HFFc6 (cell line): ENCODE data around the gene KMT2C. TPM values are rescaled to one million over a fixed set of nuclear protein-coding genes. Genes with fewer than 3 reads are reported as not detected.
"Not testable (repeated sequence)": the region's sequence is repeated elsewhere in the genome, so short reads cannot be mapped to it uniquely, and the experiment has no call there.

Source experiments
- DNase-seq: peaks from one replicate; pipeline ENCODE4 v3.0.0-alpha.2; 2018
- H3K27ac Mint-ChIP-seq: 2 replicates; pipeline ENCODE4 v1.8.0; 2020; ENCODE audit warnings: mild to moderate bottlenecking, mixed read lengths
- H3K27me3 Mint-ChIP-seq: 2 replicates; pipeline ENCODE4 v1.8.0; 2021; ENCODE audit warnings: mild to moderate bottlenecking, moderate library complexity, mixed read lengths; ENCODE audit not compliant: insufficient read depth
- H3K36me3 Mint-ChIP-seq: 2 replicates; pipeline ENCODE4 v1.8.0; 2021; ENCODE audit warnings: low read depth, mixed read lengths
- H3K4me1 Mint-ChIP-seq: 2 replicates; pipeline ENCODE4 v1.8.0; 2020; ENCODE audit warnings: low read depth, mixed read lengths
- H3K4me3 Mint-ChIP-seq: 2 replicates; pipeline ENCODE4 v1.8.0; 2020; ENCODE audit warnings: mild to moderate bottlenecking, moderate library complexity, mixed read lengths
- H3K9me3 Mint-ChIP-seq: 2 replicates; pipeline ENCODE4 v1.8.0; 2020; ENCODE audit warnings: mild to moderate bottlenecking, mixed read lengths
- CTCF ChIP-seq: fragments of 200-600 bp; sonication (generic); IDR thresholded peaks from 2 replicates; pipeline ENCODE4 v1.5.0; 2021; ENCODE audit warnings: antibody characterized with exemption, mild to moderate bottlenecking
- total RNA-seq, 6 experiments: library from RNA; stranded (reverse); fragmentation: NEBNext Ultra II Directional; extraction: Animal tissue kit (Norgen Biotek cat#: 25700); gene quantifications; 2 replicates in 1 of 6; 3 replicates in 5 of 6; pipeline ENCODE4 v1.2.3, GENCODE V29; 2021

The KMT2C gene
- total RNA-seq, 6 experiments from 2014 or later, result 23.5 to 30.8 (median 26.0) TPM

DNA sequence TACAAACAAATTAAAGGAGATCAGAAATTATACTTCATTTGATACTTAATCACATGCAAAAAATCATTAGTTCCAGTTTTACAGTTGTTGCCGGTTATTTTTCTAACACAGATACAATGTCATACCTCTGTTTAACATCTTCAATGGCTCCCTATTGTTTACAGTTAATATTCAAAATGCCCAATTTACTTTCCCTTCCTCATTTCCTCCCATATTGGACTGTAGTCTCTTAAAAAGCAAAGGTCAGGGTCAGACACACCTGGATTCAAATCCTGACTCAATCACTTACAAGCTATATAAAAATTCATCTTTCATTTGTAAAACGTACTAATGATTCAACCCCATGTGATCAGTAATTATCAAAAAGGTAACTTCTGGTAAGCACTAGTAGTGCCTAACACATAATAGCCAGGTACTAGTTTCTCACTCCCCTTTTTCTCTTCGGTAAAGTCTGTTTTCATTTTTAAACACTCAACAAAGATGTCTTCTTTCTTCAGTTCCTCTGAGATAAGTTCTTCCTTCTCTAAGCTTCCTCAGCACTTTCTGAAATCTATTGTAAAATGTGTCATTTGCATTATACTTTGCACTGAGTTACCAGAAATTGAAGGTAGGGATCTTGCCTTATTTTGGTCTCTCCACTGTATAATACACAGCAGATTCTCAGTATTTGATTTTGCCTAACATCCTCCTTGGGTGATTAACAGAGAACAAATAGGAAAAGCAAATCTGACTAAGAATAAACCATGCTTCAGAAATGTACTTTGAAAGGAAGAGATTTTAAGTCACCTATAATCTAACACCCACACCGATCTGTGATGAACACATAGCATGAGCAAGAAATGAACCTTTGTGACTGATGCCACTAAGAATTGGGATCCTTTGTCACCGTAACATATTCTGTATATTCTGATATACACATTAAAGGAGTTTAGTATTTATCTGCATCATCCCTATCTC is 16.1 kb downstream of the KMT2C start:
- TF ChIP-seq CTCF, result no peak
- DNase-seq, result no peak
- no peaks in the 10 kb centered on the region; the same call in 1 of the 2 replicates for H3K27me3 Mint-ChIP-seq
- no peak overlapping the region for H3K4me3 Mint-ChIP-seq
- peaks cover 18% of the 10 kb centered on the region for H3K4me1 Mint-ChIP-seq
- no peak overlapping the region for H3K27ac Mint-ChIP-seq
- peaks cover 9% of the 10 kb centered on the region for H3K9me3 Mint-ChIP-seq
- H3K36me3 Mint-ChIP-seq, result peaks cover 25% of the 10 kb centered on the region

DNA sequence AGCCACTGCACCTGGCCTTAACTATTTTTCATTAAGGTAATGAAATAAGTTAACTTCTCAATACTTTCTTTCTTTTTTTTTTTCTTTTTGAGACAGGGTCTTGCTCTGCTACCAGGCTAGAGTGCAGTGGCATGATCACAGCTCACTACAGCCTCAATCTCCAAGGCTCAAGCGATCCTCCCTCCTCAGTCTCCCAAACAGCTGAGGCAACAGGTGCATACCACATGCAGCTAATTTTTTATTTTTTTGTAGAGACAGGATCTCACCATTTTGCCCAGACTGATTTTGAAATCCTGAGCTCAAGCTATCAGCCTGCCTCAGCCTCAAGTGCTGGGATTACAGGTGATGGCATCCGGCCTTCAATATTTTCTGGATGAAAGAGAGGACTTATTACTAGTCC is 21.0 kb downstream of the KMT2C start:
- H3K27ac Mint-ChIP-seq, result no peak overlapping the region

DNA sequence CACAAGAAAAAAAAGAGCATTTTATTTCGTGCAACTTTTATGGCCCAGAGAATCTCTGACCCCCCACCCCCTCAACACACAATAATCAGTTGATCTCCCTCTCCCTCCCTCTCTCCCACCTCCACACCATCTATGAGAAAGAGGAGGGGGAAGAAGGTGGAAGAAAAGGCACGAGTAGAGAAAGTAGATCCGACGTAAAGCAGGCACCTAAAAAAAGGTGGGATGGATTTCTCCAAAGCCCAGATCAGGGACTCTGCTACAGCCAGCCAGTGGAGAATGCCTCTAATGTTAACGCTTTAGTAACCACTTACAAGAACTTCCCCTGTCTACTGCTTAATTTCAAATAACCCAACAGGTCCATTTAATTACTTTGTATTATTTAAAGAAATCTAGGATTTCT is 24.4 kb downstream of the KMT2C start:
- Mint-ChIP-seq H3K27me3 (no peaks in the 10 kb centered on the region; the same call in 1 of the 2 replicates), H3K4me1 (peaks cover 16% of the 10 kb centered on the region; the same call in 1 of the 2 replicates), H3K9me3 (peaks cover 9% of the 10 kb centered on the region), H3K4me3 (no peak overlapping the region), H3K27ac (no peak overlapping the region), H3K36me3 (peaks cover 9% of the 10 kb centered on the region)
- no peak for TF ChIP-seq CTCF
- DNase-seq, result no peak

More for the DNA sequence above, 21.0 kb downstream of the KMT2C start:
- no peak overlapping the region for H3K4me3 Mint-ChIP-seq
- no peak for TF ChIP-seq CTCF
- no peak for DNase-seq
- H3K36me3 Mint-ChIP-seq, result peaks cover 6% of the 10 kb centered on the region
- H3K4me1 Mint-ChIP-seq, result peaks cover 20% of the 10 kb centered on the region; the same call in 1 of the 2 replicates
- no peaks in the 10 kb centered on the region for H3K9me3 Mint-ChIP-seq
- H3K27me3 Mint-ChIP-seq, result no peaks in the 10 kb centered on the region; the same call in 1 of the 2 replicates

- no peak overlapping the region for H3K27ac Mint-ChIP-seq
- H3K27me3 Mint-ChIP-seq, result no peaks in the 10 kb centered on the region
- TF ChIP-seq CTCF, result no peak
- peaks cover 18% of the 10 kb centered on the region for H3K36me3 Mint-ChIP-seq
- no peak overlapping the region for H3K4me3 Mint-ChIP-seq
- no peak for DNase-seq
- peaks cover 4% of the 10 kb centered on the region; the same call in 1 of the 2 replicates for H3K4me1 Mint-ChIP-seq
- H3K9me3 Mint-ChIP-seq, result peaks cover 9% of the 10 kb centered on the region
Observed at GRCh38 chr7:152406491-152406890, 29.3 kb downstream of the KMT2C start.

DNA sequence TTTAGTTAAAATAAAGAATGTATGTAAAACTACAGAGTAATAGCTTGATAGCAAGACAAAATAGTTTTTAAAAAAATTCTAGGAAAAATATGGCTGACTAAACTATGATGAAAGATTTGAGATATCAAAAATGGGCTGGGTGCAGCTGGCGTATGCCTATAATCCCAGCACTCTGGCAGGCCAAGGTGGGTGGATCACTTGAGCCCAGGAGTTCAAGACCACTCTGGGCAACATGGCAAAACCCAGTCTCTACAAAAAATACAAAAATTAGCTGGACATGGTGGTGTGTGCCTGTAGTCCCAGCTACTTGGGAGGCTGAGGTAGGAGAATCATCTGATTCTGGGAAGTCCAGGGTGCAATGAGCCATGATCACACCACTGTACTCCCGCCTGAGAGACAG is 29.8 kb downstream of the KMT2C start:
- DNase-seq, H3K4me3 Mint-ChIP-seq, H3K27me3 Mint-ChIP-seq, H3K4me1 Mint-ChIP-seq, H3K9me3 Mint-ChIP-seq, H3K27ac Mint-ChIP-seq: not testable (repeated sequence)
- H3K36me3 Mint-ChIP-seq, result peaks cover 18% of the 10 kb centered on the region

- TF ChIP-seq CTCF, result no peak
- Mint-ChIP-seq H3K4me3 (no peak overlapping the region), H3K9me3 (peaks cover 9% of the 10 kb centered on the region)
Observed at GRCh38 chr7:152403726-152404125, 32.1 kb downstream of the KMT2C start.

More at GRCh38 chr7:152403726-152404125, 32.1 kb downstream of the KMT2C start:
- H3K4me1 Mint-ChIP-seq, result no peaks in the 10 kb centered on the region
- no peaks in the 10 kb centered on the region for H3K27me3 Mint-ChIP-seq
- H3K36me3 Mint-ChIP-seq, result peaks cover 18% of the 10 kb centered on the region
- no peak overlapping the region for H3K27ac Mint-ChIP-seq
- DNase-seq, result no peak
